GM12801 (cell line): ENCODE measurements around the gene KATNAL2.

Experiments used
- CTCF ChIP-seq: IDR thresholded peaks from one replicate; pipeline ENCODE4 v1.5.1; 2011; ENCODE audit warnings: control low read depth; ENCODE audit not compliant: insufficient read length; ENCODE audit errors: extremely low read depth

KATNAL2 gene

GRCh38 chr18:47036298-47036874 is 119.0 kb downstream of the KATNAL2 start:
- no peak for TF ChIP-seq CTCF

- no peak for TF ChIP-seq CTCF
Measured at GRCh38 chr18:47036927-47037578, 119.7 kb downstream of the KATNAL2 start.

GRCh38 chr18:47040982-47041381 is 123.6 kb downstream of the KATNAL2 start:
- TF ChIP-seq CTCF: no peak

- peak; percentile 14 for TF ChIP-seq CTCF
Measured at GRCh38 chr18:47050468-47050867, 133.1 kb downstream of the KATNAL2 start.

GRCh38 chr18:47054369-47054768 is 137.0 kb downstream of the KATNAL2 start:
- TF ChIP-seq CTCF: no peak

GRCh38 chr18:47062471-47062870 is 145.1 kb downstream of the KATNAL2 start:
- no peak for TF ChIP-seq CTCF

GRCh38 chr18:47063096-47063495 is 145.7 kb downstream of the KATNAL2 start:
- no peak for TF ChIP-seq CTCF
